HG03439 (cell line): ENCODE data around the gene NOX3.
"Not testable (repeated sequence)": the region's sequence is repeated elsewhere in the genome, so short reads cannot be mapped to it uniquely, and the experiment has no call there.

Experiments used
- ATAC-seq: cut with Tn5 transposase; IDR thresholded peaks from one replicate; pipeline ENCODE4 v1.9.1; 2021; ENCODE audit warnings: mild to moderate bottlenecking, moderate library complexity; ENCODE audit not compliant: unreplicated experiment

The NOX3 gene

GRCh38 chr6:155470979-155471616 is 15.5 kb upstream of the NOX3 start:
- ATAC-seq: not testable (repeated sequence)

- not testable (repeated sequence) for ATAC-seq
Measured at GRCh38 chr6:155468543-155468942, 12.9 kb upstream of the NOX3 start.

GRCh38 chr6:155466539-155466938 is 10.9 kb upstream of the NOX3 start:
- no peak for ATAC-seq

GRCh38 chr6:155461556-155461955 is 5.9 kb upstream of the NOX3 start:
- no peak for ATAC-seq

- ATAC-seq: no peak
Measured at GRCh38 chr6:155454471-155454870, 1.2 kb downstream of the NOX3 start.

- no peak for ATAC-seq
Measured at GRCh38 chr6:155454008-155454407, 1.6 kb downstream of the NOX3 start.

- ATAC-seq: no peak
Measured at GRCh38 chr6:155452576-155452975, 3.1 kb downstream of the NOX3 start.

- not testable (repeated sequence) for ATAC-seq
Measured at GRCh38 chr6:155451530-155451929, 4.1 kb downstream of the NOX3 start.

- ATAC-seq: no peak
Measured at GRCh38 chr6:155450240-155450581, 5.4 kb downstream of the NOX3 start.

GRCh38 chr6:155449450-155450239 is 6.0 kb downstream of the NOX3 start:
- ATAC-seq: no peak

- no peak for ATAC-seq
Measured at GRCh38 chr6:155448668-155449449, 6.8 kb downstream of the NOX3 start.

- ATAC-seq: no peak
Measured at GRCh38 chr6:155447949-155448348, 7.7 kb downstream of the NOX3 start.

GRCh38 chr6:155444952-155445903 is 10.4 kb downstream of the NOX3 start:
- ATAC-seq: no peak

GRCh38 chr6:155444120-155444917 is 11.3 kb downstream of the NOX3 start:
- ATAC-seq: no peak

- ATAC-seq: no peak
Measured at GRCh38 chr6:155443168-155443567, 12.5 kb downstream of the NOX3 start.

- no peak for ATAC-seq
Measured at GRCh38 chr6:155442562-155442961, 13.1 kb downstream of the NOX3 start.

- ATAC-seq: no peak
Measured at GRCh38 chr6:155441112-155441465, 14.6 kb downstream of the NOX3 start.

- no peak for ATAC-seq
Measured at GRCh38 chr6:155440398-155441111, 15.1 kb downstream of the NOX3 start.

GRCh38 chr6:155439376-155439775 is 16.3 kb downstream of the NOX3 start:
- ATAC-seq: no peak
